Measurements from ENCODE around the gene CLSTN2. TPM values are rescaled to one million over a fixed set of nuclear protein-coding genes. Genes with fewer than 3 reads are reported as not detected.

Gene CLSTN2
- total RNA-seq, 1 donor from 2014 or later = 12.9 TPM

DNA sequence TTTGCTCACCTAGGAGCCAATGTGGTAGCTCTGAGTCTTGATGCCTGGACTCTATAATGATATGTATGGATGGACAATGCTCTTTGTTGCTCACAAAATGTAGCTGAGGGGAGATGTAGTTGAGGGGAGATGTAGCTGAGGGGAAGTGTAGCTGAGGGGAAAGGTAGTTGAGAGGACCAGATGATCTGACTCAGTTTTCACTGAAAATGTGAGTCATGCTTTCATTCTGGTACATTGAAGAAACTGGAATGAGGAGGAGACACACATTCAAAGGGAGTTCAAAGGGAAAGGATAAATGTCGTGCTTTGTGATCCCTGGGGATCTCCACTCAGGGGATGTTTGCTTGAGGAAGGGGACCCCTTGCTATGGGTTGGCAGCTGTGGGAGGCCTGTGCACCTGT, 440.0 kb downstream of the CLSTN2 start:
- TF ChIP-seq, protein P1, sequence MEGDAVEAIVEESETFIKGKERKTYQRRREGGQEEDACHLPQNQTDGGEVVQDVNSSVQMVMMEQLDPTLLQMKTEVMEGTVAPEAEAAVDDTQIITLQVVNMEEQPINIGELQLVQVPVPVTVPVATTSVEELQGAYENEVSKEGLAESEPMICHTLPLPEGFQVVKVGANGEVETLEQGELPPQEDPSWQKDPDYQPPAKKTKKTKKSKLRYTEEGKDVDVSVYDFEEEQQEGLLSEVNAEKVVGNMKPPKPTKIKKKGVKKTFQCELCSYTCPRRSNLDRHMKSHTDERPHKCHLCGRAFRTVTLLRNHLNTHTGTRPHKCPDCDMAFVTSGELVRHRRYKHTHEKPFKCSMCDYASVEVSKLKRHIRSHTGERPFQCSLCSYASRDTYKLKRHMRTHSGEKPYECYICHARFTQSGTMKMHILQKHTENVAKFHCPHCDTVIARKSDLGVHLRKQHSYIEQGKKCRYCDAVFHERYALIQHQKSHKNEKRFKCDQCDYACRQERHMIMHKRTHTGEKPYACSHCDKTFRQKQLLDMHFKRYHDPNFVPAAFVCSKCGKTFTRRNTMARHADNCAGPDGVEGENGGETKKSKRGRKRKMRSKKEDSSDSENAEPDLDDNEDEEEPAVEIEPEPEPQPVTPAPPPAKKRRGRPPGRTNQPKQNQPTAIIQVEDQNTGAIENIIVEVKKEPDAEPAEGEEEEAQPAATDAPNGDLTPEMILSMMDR (conservative IDR thresholded peaks at IDR 0.05) = no peak
- Mint-ChIP-seq H3K4me1 (ENCODE audit: unreplicated experiment) (peaks cover 6% of the 10 kb centered on the region), H3K27me3 (no peaks in the 10 kb centered on the region), H3K36me3 (no peaks in the 10 kb centered on the region), H3K27ac (no peak overlapping the region), H3K4me3 (no peak overlapping the region), H3K9me3 (no peaks in the 10 kb centered on the region)
- no peak for DNase-seq (ENCODE audit: extremely low spot score, unreplicated experiment)

DNA sequence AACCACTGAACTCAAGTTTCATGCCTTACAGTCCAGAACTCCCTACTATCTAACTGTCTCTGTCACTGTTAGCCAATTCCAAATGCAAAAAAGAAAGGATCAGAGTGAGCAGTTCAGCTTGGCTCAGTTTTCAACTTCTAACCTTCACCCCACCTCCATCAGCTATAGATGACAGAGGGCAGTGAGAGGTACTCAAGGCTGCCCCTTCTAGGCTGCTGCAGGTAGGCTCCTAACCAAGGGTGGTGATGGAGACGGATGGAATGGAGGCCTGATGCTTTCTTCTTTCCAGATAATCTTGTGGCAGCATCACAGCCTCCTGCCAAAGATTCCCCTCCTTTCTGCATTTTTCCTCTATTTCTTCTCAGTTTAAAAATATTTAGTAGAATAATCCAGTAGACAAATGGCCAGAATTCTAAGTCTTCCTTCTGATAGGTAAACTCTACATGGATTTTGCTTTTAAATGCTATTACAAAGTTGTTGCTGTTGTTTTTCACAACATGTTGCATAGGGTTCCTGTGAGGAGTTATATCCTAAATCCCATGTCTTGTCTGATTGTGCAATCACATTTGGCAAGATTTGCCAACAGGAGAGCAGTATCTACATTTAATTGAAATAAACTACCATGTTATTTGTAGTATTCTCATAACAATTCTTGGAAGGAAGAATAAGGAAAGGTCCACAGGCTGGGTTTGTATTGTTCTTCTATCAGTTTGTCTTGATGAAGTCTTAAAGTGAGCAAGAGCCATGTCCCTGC, 441.3 kb downstream of the CLSTN2 start:
- no peak overlapping the region for H3K27ac Mint-ChIP-seq
- no peaks in the 10 kb centered on the region for H3K27me3 Mint-ChIP-seq
- TF ChIP-seq, protein P1 (conservative IDR thresholded peaks at IDR 0.05) = no peak
- H3K4me1 Mint-ChIP-seq (ENCODE audit: unreplicated experiment) = no peaks in the 10 kb centered on the region
- no peak overlapping the region for H3K4me3 Mint-ChIP-seq
- H3K9me3 Mint-ChIP-seq = no peaks in the 10 kb centered on the region
- H3K36me3 Mint-ChIP-seq = no peaks in the 10 kb centered on the region
- DNase-seq (ENCODE audit: extremely low spot score, unreplicated experiment) = no peak

DNA sequence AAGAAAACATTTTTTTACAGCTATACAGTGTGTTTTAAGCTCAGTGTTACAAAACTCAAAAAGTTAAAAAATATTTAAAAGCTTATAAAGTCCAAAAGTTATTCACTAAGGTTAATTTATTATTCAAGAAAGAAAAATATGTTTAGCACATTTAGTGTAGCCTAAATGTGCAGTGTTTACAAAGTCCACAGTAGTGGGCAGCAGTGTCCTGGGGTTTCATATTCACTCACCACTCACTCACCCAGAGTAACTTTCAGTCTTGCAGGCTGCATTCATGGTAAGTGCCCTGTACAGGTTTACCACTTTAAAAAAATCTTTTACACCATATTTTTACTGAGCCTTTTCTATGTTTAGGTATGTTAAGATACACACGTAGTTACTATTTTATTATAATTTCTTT, 442.7 kb downstream of the CLSTN2 start:
- TF ChIP-seq, protein P1 (conservative IDR thresholded peaks at IDR 0.05) = no peak
- no peaks in the 10 kb centered on the region for H3K27me3 Mint-ChIP-seq
- H3K9me3 Mint-ChIP-seq = no peaks in the 10 kb centered on the region
- no peak for DNase-seq (ENCODE audit: extremely low spot score, unreplicated experiment)
- H3K4me3 Mint-ChIP-seq = no peak overlapping the region
- H3K4me1 Mint-ChIP-seq (ENCODE audit: unreplicated experiment) = no peaks in the 10 kb centered on the region
- H3K27ac Mint-ChIP-seq = no peak overlapping the region
- no peaks in the 10 kb centered on the region for H3K36me3 Mint-ChIP-seq

DNA sequence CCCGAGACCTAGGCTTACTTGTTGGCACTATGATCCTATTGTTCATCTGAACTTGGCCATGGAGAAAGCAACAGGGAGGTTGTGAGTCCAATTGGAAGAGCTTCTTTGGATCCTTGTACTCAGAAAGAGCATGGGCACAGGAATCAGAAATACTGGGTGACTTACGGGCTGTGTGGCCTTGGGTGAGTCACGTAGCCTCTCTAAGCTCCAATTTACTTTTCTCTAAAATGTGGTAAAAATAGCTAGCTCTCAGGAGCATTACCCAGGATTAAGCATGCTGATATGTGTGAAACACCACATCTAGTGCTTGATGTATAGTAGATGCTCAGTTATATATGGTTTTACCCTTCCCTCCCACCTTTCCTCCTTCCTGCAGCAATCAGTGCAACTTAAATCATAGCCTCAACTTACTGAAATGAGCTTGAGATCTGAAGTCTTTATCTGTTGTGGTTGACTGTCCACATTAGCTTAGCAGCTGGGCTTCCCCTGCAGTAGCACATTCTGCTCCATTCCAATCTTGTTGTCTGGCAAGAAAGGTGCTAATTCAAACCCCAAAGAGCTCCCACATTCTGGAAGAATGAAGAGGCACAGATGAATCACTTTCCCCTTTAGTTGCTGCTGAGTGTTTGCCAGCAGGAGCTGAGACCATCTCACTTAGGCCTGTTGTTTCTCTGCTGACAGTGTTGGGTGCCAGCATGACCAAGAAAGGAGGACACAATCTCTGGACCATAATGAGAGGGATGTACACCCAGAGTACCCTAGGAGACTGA, 443.8 kb downstream of the CLSTN2 start:
- DNase-seq (ENCODE audit: extremely low spot score, unreplicated experiment) = no peak
- TF ChIP-seq, protein P1 (conservative IDR thresholded peaks at IDR 0.05) = no peak
- Mint-ChIP-seq H3K9me3 (no peaks in the 10 kb centered on the region), H3K36me3 (no peaks in the 10 kb centered on the region), H3K4me1 (ENCODE audit: unreplicated experiment) (no peaks in the 10 kb centered on the region), H3K27ac (no peak overlapping the region), H3K27me3 (no peaks in the 10 kb centered on the region), H3K4me3 (no peak overlapping the region)

DNA sequence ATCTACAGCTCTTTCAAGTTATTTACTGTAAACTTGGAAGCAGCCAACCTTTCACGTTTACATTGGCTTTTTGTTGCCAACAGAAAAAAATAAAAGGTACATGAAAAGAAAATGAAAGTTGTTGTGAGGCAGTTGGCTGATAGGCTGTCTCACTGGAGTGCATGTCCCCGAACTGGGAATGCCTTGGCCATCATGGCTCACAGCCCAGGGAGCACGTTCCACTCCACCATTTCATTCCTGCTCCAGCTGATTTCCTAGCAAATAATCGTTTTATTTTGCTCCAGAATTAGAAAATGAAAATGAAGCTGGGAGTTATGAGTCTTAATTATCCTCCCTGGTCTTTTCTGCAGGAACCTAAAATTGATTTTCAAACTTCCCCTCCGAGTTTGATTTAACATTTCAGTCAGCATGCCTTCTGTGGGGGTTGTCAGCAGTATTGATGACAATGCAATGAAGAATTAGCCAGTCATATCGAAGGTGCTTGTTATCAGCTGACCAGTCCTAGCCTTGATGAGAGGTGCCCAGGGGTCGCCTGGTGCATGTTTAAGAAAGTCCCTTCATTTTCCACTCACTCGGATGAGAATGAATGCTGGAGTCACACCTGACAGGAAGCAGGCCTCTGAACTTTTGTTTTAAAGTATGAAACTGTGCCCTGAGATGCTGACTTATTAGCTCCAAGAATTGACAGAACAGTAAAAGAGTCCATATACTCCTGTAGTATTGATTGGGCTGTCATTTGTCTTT, 449.2 kb downstream of the CLSTN2 start:
- H3K27me3 Mint-ChIP-seq = no peaks in the 10 kb centered on the region
- DNase-seq (ENCODE audit: extremely low spot score, unreplicated experiment) = no peak
- H3K4me3 Mint-ChIP-seq = no peak overlapping the region
- no peak overlapping the region for H3K27ac Mint-ChIP-seq
- no peaks in the 10 kb centered on the region for H3K9me3 Mint-ChIP-seq
- TF ChIP-seq, protein P1 (conservative IDR thresholded peaks at IDR 0.05) = no peak
- no peaks in the 10 kb centered on the region for H3K36me3 Mint-ChIP-seq
- H3K4me1 Mint-ChIP-seq (ENCODE audit: unreplicated experiment) = no peaks in the 10 kb centered on the region
